ENCODE results near the gene GPR3.

GRCh38 chr1:27358928-27359313 is 33.5 kb upstream of the GPR3 start:
- no peak for TF ChIP-seq POLR2A (IDR thresholded peaks at IDR 0.05)
- no peak for TF ChIP-seq CTCF (IDR thresholded peaks at IDR 0.05)
